ENCODE data around the gene LAMA1. TPM values are rescaled to one million over a fixed set of nuclear protein-coding genes. Genes with fewer than 3 reads are reported as not detected.

LAMA1 gene
- total RNA-seq, 4 donors from 2014 or later = 0.48 to 2.9 (median 2.6) TPM; not detected in 1

- Histone ChIP-seq H3K36me3 (no peaks in the 10 kb centered on the region), H3K27ac (no peak overlapping the region), H3K4me3 (no peak overlapping the region), H3K4me1 (no peaks in the 10 kb centered on the region), H3K27me3 (no peaks in the 10 kb centered on the region), H3K9me3 (no peaks in the 10 kb centered on the region)
- WGBS, 2 donors (ENCODE audit: low coverage in 1 of 2) = 50 to 91% methylated on average over 2 to 3 of the region's 3 CpGs
- no peak for DNase-seq
- TF ChIP-seq EP300 (IDR thresholded peaks at IDR 0.05; ENCODE audit: low read depth) = no peak
- no peak for TF ChIP-seq CTCF (IDR thresholded peaks at IDR 0.05)
- no peak for TF ChIP-seq POLR2A (IDR thresholded peaks at IDR 0.05)
- no peak for TF ChIP-seq POLR2AphosphoS5 (IDR thresholded peaks at IDR 0.05)
- in situ Hi-C loops (cut with MboI; ENCODE audit: low pct_ligation_motif_present in 1 of 4, low pct_unique_long_range_greater_than_20kb in 1 of 4, low sequenced_read_pairs in 3 of 4) = no loop called here
- intact Hi-C loops (cut with DNase I; ENCODE audit: low total_unique reads) = loop anchor here (2.0 kb wide), 1 partner anchor 146 kb away; no protein-coding TSS in a partner anchor
These were observed 85.1 kb downstream of the LAMA1 start for GRCh38 chr18:7032537-7032936.

- Histone ChIP-seq H3K36me3 (no peaks in the 10 kb centered on the region), H3K27ac (no peak overlapping the region), H3K4me1 (no peaks in the 10 kb centered on the region), H3K9me3 (no peaks in the 10 kb centered on the region), H3K27me3 (no peaks in the 10 kb centered on the region), H3K4me3 (no peak overlapping the region)
- intact Hi-C loops (cut with DNase I; ENCODE audit: low total_unique reads) = no loop called here
- TF ChIP-seq POLR2AphosphoS5 (IDR thresholded peaks at IDR 0.05) = no peak
- TF ChIP-seq EP300 (IDR thresholded peaks at IDR 0.05; ENCODE audit: low read depth) = no peak
- TF ChIP-seq CTCF (IDR thresholded peaks at IDR 0.05) = no peak
- no peak for TF ChIP-seq POLR2A (IDR thresholded peaks at IDR 0.05)
- in situ Hi-C loops (cut with MboI; ENCODE audit: low pct_ligation_motif_present in 1 of 4, low pct_unique_long_range_greater_than_20kb in 1 of 4, low sequenced_read_pairs in 3 of 4) = no loop called here
- DNase-seq = no peak
- 76 to 88% methylated on average over 9 to 13 of the region's 13 CpGs for WGBS, 2 donors (ENCODE audit: low coverage in 1 of 2)
These were observed 89.0 kb downstream of the LAMA1 start for GRCh38 chr18:7028625-7029024.

GRCh38 chr18:7025194-7025593 lies 92.4 kb downstream of the LAMA1 start:
- Histone ChIP-seq H3K4me3 (no peak overlapping the region), H3K9me3 (no peaks in the 10 kb centered on the region), H3K27ac (no peak overlapping the region), H3K4me1 (no peaks in the 10 kb centered on the region), H3K27me3 (no peaks in the 10 kb centered on the region), H3K36me3 (no peaks in the 10 kb centered on the region)
- no peak for DNase-seq
- in situ Hi-C loops (cut with MboI; ENCODE audit: low pct_ligation_motif_present in 1 of 4, low pct_unique_long_range_greater_than_20kb in 1 of 4, low sequenced_read_pairs in 3 of 4) = no loop called here
- TF ChIP-seq POLR2AphosphoS5 (IDR thresholded peaks at IDR 0.05) (no peak), POLR2A (IDR thresholded peaks at IDR 0.05) (no peak)
- 68 to 79% methylated on average over 3 to 6 of the region's 6 CpGs for WGBS, 2 donors (ENCODE audit: low coverage in 1 of 2)
- intact Hi-C loops (cut with DNase I; ENCODE audit: low total_unique reads) = no loop called here

GRCh38 chr18:7023581-7023980 lies 94.0 kb downstream of the LAMA1 start:
- DNase-seq = no peak
- H3K4me1 ChIP-seq = no peaks in the 10 kb centered on the region
- H3K4me3 ChIP-seq = no peak overlapping the region
- H3K27ac ChIP-seq = no peak overlapping the region
- H3K36me3 ChIP-seq = no peaks in the 10 kb centered on the region
- intact Hi-C loops (cut with DNase I; ENCODE audit: low total_unique reads) = no loop called here
- 84 to 90% methylated on average over 2 to 7 of the region's 7 CpGs for WGBS, 2 donors (ENCODE audit: low coverage in 1 of 2)
- TF ChIP-seq EP300 (IDR thresholded peaks at IDR 0.05; ENCODE audit: low read depth) (no peak), CTCF (IDR thresholded peaks at IDR 0.05) (no peak), POLR2A (IDR thresholded peaks at IDR 0.05) (no peak), POLR2AphosphoS5 (IDR thresholded peaks at IDR 0.05) (no peak)
- in situ Hi-C loops (cut with MboI; ENCODE audit: low pct_ligation_motif_present in 1 of 4, low pct_unique_long_range_greater_than_20kb in 1 of 4, low sequenced_read_pairs in 3 of 4) = loop anchor here in 2 of 4 donors (5.0 to 25.0 kb wide), 3 partner anchors 101 to 486 kb away; no protein-coding TSS in a partner anchor
- no peaks in the 10 kb centered on the region for H3K27me3 ChIP-seq
- H3K9me3 ChIP-seq = no peaks in the 10 kb centered on the region

GRCh38 chr18:7023063-7023580 lies 94.5 kb downstream of the LAMA1 start:
- Histone ChIP-seq H3K4me3 (no peak overlapping the region), H3K27me3 (no peaks in the 10 kb centered on the region), H3K9me3 (no peaks in the 10 kb centered on the region), H3K27ac (no peak overlapping the region), H3K4me1 (no peaks in the 10 kb centered on the region), H3K36me3 (no peaks in the 10 kb centered on the region)
- TF ChIP-seq POLR2AphosphoS5 (IDR thresholded peaks at IDR 0.05) (no peak), EP300 (IDR thresholded peaks at IDR 0.05; ENCODE audit: low read depth) (no peak), CTCF (IDR thresholded peaks at IDR 0.05) (no peak), POLR2A (IDR thresholded peaks at IDR 0.05) (no peak)
- in situ Hi-C loops (cut with MboI; ENCODE audit: low pct_ligation_motif_present in 1 of 4, low pct_unique_long_range_greater_than_20kb in 1 of 4, low sequenced_read_pairs in 3 of 4) (loop anchor here in 2 of 4 donors (5.0 to 25.0 kb wide), 3 partner anchors 101 to 486 kb away; no protein-coding TSS in a partner anchor), intact Hi-C loops (cut with DNase I; ENCODE audit: low total_unique reads) (no loop called here)
- WGBS, 2 donors (ENCODE audit: low coverage in 1 of 2) = 83% methylated on average over 19 of the region's 19 CpGs; no CpG with 5 or more reads in 1 of the 2 donors
- DNase-seq = no peak

All from transverse colon (tissue), 4 donors.